ENCODE measurements around the gene PKN1. TPM values are rescaled to one million over a fixed set of nuclear protein-coding genes. Genes with fewer than 3 reads are reported as not detected.

PKN1 gene
- total and polyA plus RNA-seq, 2 of the 13 experiments (the other 11 are each of a cell fraction or from before 2014, with no cell fraction given): 45.7 to 54.5 TPM

DNA sequence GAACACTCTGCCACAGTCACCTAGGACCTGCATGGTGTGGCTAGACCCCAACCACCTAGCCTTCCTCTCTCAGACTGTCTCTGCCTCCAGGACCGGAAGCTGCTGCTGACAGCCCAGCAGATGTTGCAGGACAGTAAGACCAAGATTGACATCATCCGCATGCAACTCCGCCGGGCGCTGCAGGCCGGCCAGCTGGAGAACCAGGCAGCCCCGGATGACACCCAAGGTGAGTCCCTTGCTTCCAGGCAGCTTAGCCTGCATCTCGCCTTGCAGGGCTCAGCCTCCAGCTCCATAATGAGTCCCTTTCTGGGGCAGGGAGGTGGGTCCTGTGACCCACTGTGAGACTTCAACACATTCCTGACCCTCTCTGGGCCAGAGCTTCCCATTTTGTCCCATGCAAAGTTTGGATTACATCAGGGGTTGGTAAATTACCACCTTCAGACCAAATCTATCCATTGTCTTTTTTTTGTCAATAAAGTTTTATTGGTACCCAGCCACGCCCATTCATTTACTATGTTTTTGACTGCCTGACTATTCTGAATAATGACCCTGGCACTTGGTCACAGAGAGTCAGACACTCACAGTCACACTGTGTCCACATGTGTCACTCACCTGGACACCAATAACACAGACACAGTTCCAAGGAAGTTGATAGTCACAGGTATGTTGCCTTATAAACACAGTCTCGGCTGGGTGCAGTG, 13.4 kb downstream of the PKN1 start:
- 100% methylated on average over 2 of the region's 10 CpGs for WGBS (ENCODE audit: low lambda C conversion rate)
- no peaks in the 10 kb centered on the region for H3K79me2 ChIP-seq (ENCODE audit: insufficient read depth, low read length)
- in situ Hi-C loops (cut with HindIII; ENCODE audit: extremely low pct_ligation_motif_present, low pct_unique_long_range_greater_than_20kb): no loop called here
- peaks cover 23 to 65% of the 10 kb centered on the region in 2 experiments for H3K36me3 ChIP-seq (replicated peaks in 1 of 2; ENCODE audit: control insufficient read depth in 1 of 2, insufficient read depth in 2 of 2, low read length in 2 of 2)
- TF ChIP-seq PCBP2 (optimal IDR thresholded peaks at IDR 0.05; ENCODE audit: low read depth, low read length, poor library complexity, severe bottlenecking): no peak
- TF ChIP-seq, protein P1, sequence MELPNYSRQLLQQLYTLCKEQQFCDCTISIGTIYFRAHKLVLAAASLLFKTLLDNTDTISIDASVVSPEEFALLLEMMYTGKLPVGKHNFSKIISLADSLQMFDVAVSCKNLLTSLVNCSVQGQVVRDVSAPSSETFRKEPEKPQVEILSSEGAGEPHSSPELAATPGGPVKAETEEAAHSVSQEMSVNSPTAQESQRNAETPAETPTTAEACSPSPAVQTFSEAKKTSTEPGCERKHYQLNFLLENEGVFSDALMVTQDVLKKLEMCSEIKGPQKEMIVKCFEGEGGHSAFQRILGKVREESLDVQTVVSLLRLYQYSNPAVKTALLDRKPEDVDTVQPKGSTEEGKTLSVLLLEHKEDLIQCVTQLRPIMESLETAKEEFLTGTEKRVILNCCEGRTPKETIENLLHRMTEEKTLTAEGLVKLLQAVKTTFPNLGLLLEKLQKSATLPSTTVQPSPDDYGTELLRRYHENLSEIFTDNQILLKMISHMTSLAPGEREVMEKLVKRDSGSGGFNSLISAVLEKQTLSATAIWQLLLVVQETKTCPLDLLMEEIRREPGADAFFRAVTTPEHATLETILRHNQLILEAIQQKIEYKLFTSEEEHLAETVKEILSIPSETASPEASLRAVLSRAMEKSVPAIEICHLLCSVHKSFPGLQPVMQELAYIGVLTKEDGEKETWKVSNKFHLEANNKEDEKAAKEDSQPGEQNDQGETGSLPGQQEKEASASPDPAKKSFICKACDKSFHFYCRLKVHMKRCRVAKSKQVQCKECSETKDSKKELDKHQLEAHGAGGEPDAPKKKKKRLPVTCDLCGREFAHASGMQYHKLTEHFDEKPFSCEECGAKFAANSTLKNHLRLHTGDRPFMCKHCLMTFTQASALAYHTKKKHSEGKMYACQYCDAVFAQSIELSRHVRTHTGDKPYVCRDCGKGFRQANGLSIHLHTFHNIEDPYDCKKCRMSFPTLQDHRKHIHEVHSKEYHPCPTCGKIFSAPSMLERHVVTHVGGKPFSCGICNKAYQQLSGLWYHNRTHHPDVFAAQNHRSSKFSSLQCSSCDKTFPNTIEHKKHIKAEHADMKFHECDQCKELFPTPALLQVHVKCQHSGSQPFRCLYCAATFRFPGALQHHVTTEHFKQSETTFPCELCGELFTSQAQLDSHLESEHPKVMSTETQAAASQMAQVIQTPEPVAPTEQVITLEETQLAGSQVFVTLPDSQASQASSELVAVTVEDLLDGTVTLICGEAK (IDR thresholded peaks at IDR 0.05): peak; percentile 81
- TF ChIP-seq, protein P1 (CRISPR knock-in tag; IDR thresholded peaks at IDR 0.05): peak; percentile 98
- no peaks in the 10 kb centered on the region for H4K20me1 ChIP-seq (ENCODE audit: insufficient read depth, low read length)
- H3K4me1 ChIP-seq (ENCODE audit: insufficient read depth, low read length): no peaks in the 10 kb centered on the region
- no peaks in the 10 kb centered on the region for H3K27me3 ChIP-seq (ENCODE audit: control insufficient read depth in 1 of 2, insufficient read depth in 2 of 2, low read length in 2 of 2)
- ChIA-PET CTCF (ENCODE audit: low intra/inter-chr PET ratio, low total read pairs) (no interaction called here), POLR2A (no interaction called here)
- no peak overlapping the region for H3K9ac ChIP-seq (ENCODE audit: insufficient read depth, low read depth, low read length)
- H2AFZ ChIP-seq (ENCODE audit: low read length): no peak overlapping the region
- no peaks in the 10 kb centered on the region for H3K9me3 ChIP-seq (ENCODE audit: low read length)
- intact Hi-C loops (cut with micrococcal nuclease; ENCODE audit: unreplicated experiment): no loop called here
- ATAC-seq: no peak
- H3K4me3 ChIP-seq (replicated peaks in 1 of 3; ENCODE audit: insufficient read depth in 1 of 3, low read depth in 2 of 3, low read length in 3 of 3): no peak overlapping the region
- H3K4me2 ChIP-seq (ENCODE audit: low read depth, low read length): no peak overlapping the region
- no peak for DNase-seq (ENCODE audit: low spot score)
- no peak for FAIRE-seq
- H3K27ac ChIP-seq (ENCODE audit: extremely low read length, insufficient read depth, low read length): no peak overlapping the region
- BruUV-seq (replicated peaks): no TSS peak

Data from HepG2 (cell line).